OCI-LY7 (cell line): ENCODE results near the gene MAML3. TPM values are rescaled to one million over a fixed set of nuclear protein-coding genes. Genes with fewer than 3 reads are reported as not detected.

Experiments used
- BruUV-seq: library from RNA; stranded (reverse); fragments of 400-500 nt; replicated peaks from 2 replicates; lab custom pipeline; 2021; lab: Mats Ljungman, UMichigan
- CTCF ChIA-PET: fragments of 300-600 bp; sonication (Branson Sonifier 250); formaldehyde crosslinking; loops from one replicate; lab custom pipeline; 2022; ENCODE audit warnings: antibody characterized with exemption; ENCODE audit not compliant: unreplicated experiment; lab: Charles Lee
- POLR2A ChIA-PET: fragments of 300-600 bp; sonication (Branson Sonifier 250); formaldehyde crosslinking; loops from one replicate; lab custom pipeline; 2022; ENCODE audit warnings: antibody characterized with exemption; lab: Charles Lee
- DNase-seq: peaks from one replicate; pipeline ENCODE4 v3.0.0-alpha.2; 2015; ENCODE audit warnings: low spot score
- H2AFZ ChIP-seq: fragments of 200-600 bp; sonication (generic), shearing (Covaris generic); 2 replicates; pipeline ENCODE4 v1.6.1; 2014; ENCODE audit warnings: mild to moderate bottlenecking, antibody characterized with exemption, low read length, moderate library complexity
- H3K27ac ChIP-seq: fragments of 200-600 bp; sonication (generic); 2 replicates; pipeline ENCODE4 v1.5.1; 2014; ENCODE audit warnings: mixed run types, low read depth, mild to moderate bottlenecking, moderate library complexity, low read length, inconsistent platforms; ENCODE audit not compliant: poor library complexity, severe bottlenecking
- H3K36me3 ChIP-seq: fragments of 200-600 bp; sonication (generic); 2 replicates; pipeline ENCODE4 v1.6.1; 2014; ENCODE audit warnings: mild to moderate bottlenecking, antibody characterized with exemption, low read length, moderate library complexity, mixed read lengths; ENCODE audit not compliant: insufficient read depth
- H3K4me1 ChIP-seq: fragments of 200-600 bp; sonication (generic); 2 replicates; pipeline ENCODE4 v1.5.1; 2014; ENCODE audit warnings: mild to moderate bottlenecking, low read length; ENCODE audit not compliant: insufficient read depth, poor library complexity, severe bottlenecking
- H3K4me2 ChIP-seq: fragments of 200-600 bp; sonication (generic); 2 replicates; pipeline ENCODE4 v1.6.1; 2014; ENCODE audit warnings: mild to moderate bottlenecking, low read length
- H3K4me3 ChIP-seq: fragments of 200-600 bp; sonication (generic); 2 replicates; pipeline ENCODE4 v1.5.1; 2014; ENCODE audit warnings: mild to moderate bottlenecking, low read depth, low read length; ENCODE audit not compliant: poor library complexity, severe bottlenecking
- H3K79me2 ChIP-seq: fragments of 200-600 bp; sonication (generic); 2 replicates; pipeline ENCODE4 v1.6.1; 2016; ENCODE audit warnings: low read depth, mild to moderate bottlenecking, low read length, moderate library complexity, mixed read lengths; ENCODE audit not compliant: insufficient read depth
- H3K9me2 ChIP-seq: fragments of 200-600 bp; sonication (generic); 2 replicates; pipeline ENCODE4 v1.6.1; 2016; ENCODE audit warnings: mild to moderate bottlenecking, low read length, mixed read lengths; ENCODE audit not compliant: insufficient read depth
- H3K9me3 ChIP-seq: fragments of 200-600 bp; sonication (generic); 2 replicates; pipeline ENCODE4 v1.6.1; 2014; ENCODE audit warnings: mild to moderate bottlenecking, mixed run types, low read length, mixed read lengths
- H4K20me1 ChIP-seq: fragments of 200-600 bp; sonication (generic); 2 replicates; pipeline ENCODE4 v1.6.1; 2014; ENCODE audit warnings: mild to moderate bottlenecking, antibody characterized with exemption, low read length, moderate library complexity, mixed read lengths; ENCODE audit not compliant: insufficient read depth
- CTCF ChIP-seq: fragments of 200-600 bp; sonication (generic); conservative IDR thresholded peaks from 2 replicates; pipeline ENCODE4 v1.5.1; 2014; ENCODE audit warnings: mild to moderate bottlenecking, antibody characterized with exemption, low read length, moderate library complexity, mixed read lengths
- EZH2phosphoT487 ChIP-seq: fragments of 200-600 bp; sonication (generic); IDR thresholded peaks from 2 replicates; pipeline ENCODE4 v1.6.1; 2018; ENCODE audit warnings: low read depth, borderline replicate concordance, mild to moderate bottlenecking, mixed run types, antibody characterized with exemption, low read length, moderate library complexity, mixed read lengths
- intact Hi-C: fragments of 100-400 bp; cut with micrococcal nuclease; formaldehyde crosslinking; loops from one replicate; pipeline ENCODE4 v1.10.0; 2022; ENCODE audit not compliant: unreplicated experiment
- total RNA-seq, 2 experiments: library from RNA; depleted of rRNA in 1 of 2; stranded (reverse); fragments of >200 nt in 1 of 2; shearing (Covaris generic) in 1 of 2; gene quantifications; 2 replicates each; pipeline ENCODE4 v1.2.3, GENCODE V29; 2014 to 2022

Gene MAML3
- total RNA-seq, 2 experiments from 2014 or later, result 0.80 to 1.2 TPM

- intact Hi-C loops, result loop anchor here (10.0 kb wide), 1 partner anchor 458 kb away; no protein-coding TSS in a partner anchor
- Histone ChIP-seq H3K9me2 (no peaks in the 10 kb centered on the region), H3K9me3 (no peaks in the 10 kb centered on the region), H4K20me1 (no peaks in the 10 kb centered on the region), H2AFZ (peak overlapping the region; percentile 17; the same call in 1 of the 2 replicates), H3K4me2 (peak overlapping the region; percentile 84), H3K4me1 (peaks cover 54% of the 10 kb centered on the region), H3K27ac (peak overlapping the region; percentile 62), H3K36me3 (no peaks in the 10 kb centered on the region), H3K4me3 (peak overlapping the region; percentile 50), H3K79me2 (no peaks in the 10 kb centered on the region)
- ChIA-PET POLR2A (interaction anchor here (0.6 kb wide), 1 partner anchor 63 kb away, joined by 4 read pairs; no protein-coding TSS in a partner anchor), CTCF (no interaction called here)
- BruUV-seq, result no TSS peak
- DNase-seq, result peak; percentile 75
- TF ChIP-seq EZH2phosphoT487, result no peak
- no peak for TF ChIP-seq CTCF
Measured at GRCh38 chr4:140156529-140157171, 2.7 kb upstream of the MAML3 start.

GRCh38 chr4:140154572-140154891, 548 bp upstream of the MAML3 start:
- intact Hi-C loops, result loop anchor here (1.0 to 10.0 kb wide), 6 partner anchors 95 to 1137 kb away; partner anchors contain the start of genes NOCT, RAB33B and SETD7
- TF ChIP-seq CTCF, result no peak; the same call in 1 of the 2 replicates
- TF ChIP-seq EZH2phosphoT487, result no peak
- no peaks in the 10 kb centered on the region for H3K9me2 ChIP-seq
- H3K4me2 ChIP-seq, result peak overlapping the region; percentile 81
- H3K9me3 ChIP-seq, result no peaks in the 10 kb centered on the region
- ChIA-PET CTCF (no interaction called here), POLR2A (interaction anchor here (1.0 kb wide), 1 partner anchor 88 kb away, joined by 3 read pairs; no protein-coding TSS in a partner anchor)
- H3K36me3 ChIP-seq, result no peaks in the 10 kb centered on the region
- H3K4me1 ChIP-seq, result peaks cover 59% of the 10 kb centered on the region
- no TSS peak for BruUV-seq
- H4K20me1 ChIP-seq, result no peaks in the 10 kb centered on the region
- no peak for DNase-seq
- peak overlapping the region; percentile 52 for H3K27ac ChIP-seq
- peak overlapping the region; percentile 95 for H2AFZ ChIP-seq
- peak overlapping the region; percentile 72 for H3K4me3 ChIP-seq
- H3K79me2 ChIP-seq, result no peaks in the 10 kb centered on the region

- ChIA-PET POLR2A (interaction anchor here (0.7 to 1.0 kb wide), 2 partner anchors 56 to 90 kb away, joined by 3 read pairs; no protein-coding TSS in a partner anchor), CTCF (no interaction called here)
- Histone ChIP-seq H3K4me2 (peak overlapping the region; percentile 81), H4K20me1 (no peaks in the 10 kb centered on the region), H3K9me3 (no peaks in the 10 kb centered on the region), H3K79me2 (no peaks in the 10 kb centered on the region), H3K36me3 (no peaks in the 10 kb centered on the region), H3K27ac (peak overlapping the region; percentile 52), H2AFZ (peak overlapping the region; percentile 95), H3K4me3 (peak overlapping the region; percentile 72), H3K9me2 (no peaks in the 10 kb centered on the region), H3K4me1 (peaks cover 53% of the 10 kb centered on the region)
- no peak for DNase-seq
- BruUV-seq, result no TSS peak
- TF ChIP-seq CTCF (no peak), EZH2phosphoT487 (peak; percentile 72; the same call in 1 of the 2 replicates)
- intact Hi-C loops, result loop anchor here (5.0 to 10.0 kb wide), 5 partner anchors 101 to 1136 kb away; partner anchors contain the start of genes NOCT, RAB33B and SETD7
Measured at GRCh38 chr4:140153419-140153717, 616 bp downstream of the MAML3 start.
